Loucy (cell line): ENCODE data around the gene DUSP18.

Experiments
- H2AFZ ChIP-seq: fragments of 200-600 bp; sonication (generic); 2 replicates; pipeline ENCODE4 v1.6.0; 2016; ENCODE audit warnings: antibody characterized with exemption, mild to moderate bottlenecking, low read length, moderate library complexity
- H3F3A ChIP-seq: fragments of 200-600 bp; 2 replicates; pipeline ENCODE4 v1.6.0; 2016; ENCODE audit warnings: antibody characterized with exemption, low read depth, mild to moderate bottlenecking
- H3K27me3 ChIP-seq: fragments of 200-600 bp; sonication (generic); 2 replicates; pipeline ENCODE4 v1.6.1; 2014; ENCODE audit warnings: low read length, mild to moderate bottlenecking; ENCODE audit not compliant: insufficient read depth, poor library complexity, severe bottlenecking
- H3K36me3 ChIP-seq: fragments of 200-600 bp; sonication (generic); 2 replicates; pipeline ENCODE4 v1.6.1; 2016; ENCODE audit warnings: low read length; ENCODE audit not compliant: insufficient read depth
- H3K4me1 ChIP-seq: fragments of 200-600 bp; sonication (generic); 2 replicates; pipeline ENCODE4 v1.5.1; 2014; ENCODE audit warnings: low read length, mild to moderate bottlenecking; ENCODE audit not compliant: insufficient read depth, poor library complexity, severe bottlenecking
- H3K4me2 ChIP-seq: fragments of 200-600 bp; sonication (generic); 2 replicates; pipeline ENCODE4 v1.6.0; 2014; ENCODE audit warnings: antibody characterized with exemption, low read length, low read depth, mild to moderate bottlenecking; ENCODE audit not compliant: poor library complexity, severe bottlenecking
- H3K4me3 ChIP-seq: fragments of 200-600 bp; sonication (generic); 2 replicates; pipeline ENCODE4 v1.5.1; 2014; ENCODE audit warnings: low read length, mild to moderate bottlenecking, mixed read lengths; ENCODE audit not compliant: poor library complexity, severe bottlenecking
- H3K79me2 ChIP-seq: fragments of 200-600 bp; sonication (generic); 2 replicates; pipeline ENCODE4 v1.6.1; 2014; ENCODE audit warnings: low read length; ENCODE audit not compliant: insufficient read depth
- H3K9ac ChIP-seq: fragments of 200-600 bp; sonication (generic); 2 replicates; pipeline ENCODE4 v1.6.0; 2014; ENCODE audit warnings: mild to moderate bottlenecking, low read depth, low read length, moderate library complexity; ENCODE audit not compliant: poor library complexity, severe bottlenecking
- H3K9me2 ChIP-seq: fragments of 200-600 bp; sonication (generic); replicated peaks from 2 replicates; pipeline ENCODE4 v1.6.1; 2016; ENCODE audit warnings: low read depth, low read length, mixed read lengths
- H3K9me3 ChIP-seq: fragments of 200-600 bp; sonication (generic); 2 replicates; pipeline ENCODE4 v1.6.1; 2014; ENCODE audit warnings: mild to moderate bottlenecking, antibody characterized with exemption, low read length, low read depth; ENCODE audit not compliant: insufficient read depth
- H4K20me1 ChIP-seq: fragments of 200-600 bp; sonication (generic); 2 replicates; pipeline ENCODE4 v1.6.0; 2014; ENCODE audit warnings: antibody characterized with exemption, low read length, mild to moderate bottlenecking; ENCODE audit not compliant: insufficient read depth, poor library complexity, severe bottlenecking
- EZH2phosphoT487 ChIP-seq: fragments of 200-600 bp; IDR thresholded peaks from 2 replicates; pipeline ENCODE4 v1.6.1; 2018; ENCODE audit warnings: antibody characterized with exemption, mild to moderate bottlenecking, moderate library complexity, borderline replicate concordance
- TF ChIP-seq, protein P1 (sequence below): fragments of 200-600 bp; sonication (generic); conservative IDR thresholded peaks from 2 replicates; pipeline ENCODE4 v1.5.1; 2014; ENCODE audit warnings: mild to moderate bottlenecking, antibody characterized with exemption, low read length

Gene DUSP18

DNA sequence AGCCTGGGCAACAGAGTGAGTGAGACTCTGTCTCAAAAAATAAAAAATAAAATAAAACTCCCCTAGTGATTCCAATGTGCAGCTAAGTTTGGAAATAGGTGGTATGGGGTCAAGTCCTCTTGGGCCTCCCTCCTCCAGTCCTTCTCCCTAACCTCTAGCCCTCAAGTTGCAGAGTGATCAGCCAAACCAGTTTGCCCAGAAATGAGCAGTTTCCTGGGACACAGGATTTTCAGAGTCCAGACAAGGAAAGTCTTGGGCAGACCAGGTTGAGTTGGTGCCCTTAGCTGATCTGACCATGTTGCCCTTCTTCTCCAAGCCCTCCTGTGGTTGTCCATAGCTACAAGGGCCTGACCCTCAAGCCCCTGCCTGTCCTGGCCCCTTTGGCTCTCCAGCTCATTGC, 52.8 kb downstream of the DUSP18 start:
- Histone ChIP-seq H3K27me3 (no peaks in the 10 kb centered on the region), H3K4me3 (no peak overlapping the region), H3K4me2 (no peak overlapping the region), H3K79me2 (no peaks in the 10 kb centered on the region), H4K20me1 (no peaks in the 10 kb centered on the region), H3K4me1 (no peaks in the 10 kb centered on the region), H3K9ac (no peak overlapping the region), H3K36me3 (no peaks in the 10 kb centered on the region), H3F3A (no peaks in the 10 kb centered on the region), H3K9me3 (no peaks in the 10 kb centered on the region), H2AFZ (no peak overlapping the region), H3K9me2 (no peaks in the 10 kb centered on the region)
- TF ChIP-seq, protein P1, sequence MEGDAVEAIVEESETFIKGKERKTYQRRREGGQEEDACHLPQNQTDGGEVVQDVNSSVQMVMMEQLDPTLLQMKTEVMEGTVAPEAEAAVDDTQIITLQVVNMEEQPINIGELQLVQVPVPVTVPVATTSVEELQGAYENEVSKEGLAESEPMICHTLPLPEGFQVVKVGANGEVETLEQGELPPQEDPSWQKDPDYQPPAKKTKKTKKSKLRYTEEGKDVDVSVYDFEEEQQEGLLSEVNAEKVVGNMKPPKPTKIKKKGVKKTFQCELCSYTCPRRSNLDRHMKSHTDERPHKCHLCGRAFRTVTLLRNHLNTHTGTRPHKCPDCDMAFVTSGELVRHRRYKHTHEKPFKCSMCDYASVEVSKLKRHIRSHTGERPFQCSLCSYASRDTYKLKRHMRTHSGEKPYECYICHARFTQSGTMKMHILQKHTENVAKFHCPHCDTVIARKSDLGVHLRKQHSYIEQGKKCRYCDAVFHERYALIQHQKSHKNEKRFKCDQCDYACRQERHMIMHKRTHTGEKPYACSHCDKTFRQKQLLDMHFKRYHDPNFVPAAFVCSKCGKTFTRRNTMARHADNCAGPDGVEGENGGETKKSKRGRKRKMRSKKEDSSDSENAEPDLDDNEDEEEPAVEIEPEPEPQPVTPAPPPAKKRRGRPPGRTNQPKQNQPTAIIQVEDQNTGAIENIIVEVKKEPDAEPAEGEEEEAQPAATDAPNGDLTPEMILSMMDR: no peak
- TF ChIP-seq EZH2phosphoT487: no peak

DNA sequence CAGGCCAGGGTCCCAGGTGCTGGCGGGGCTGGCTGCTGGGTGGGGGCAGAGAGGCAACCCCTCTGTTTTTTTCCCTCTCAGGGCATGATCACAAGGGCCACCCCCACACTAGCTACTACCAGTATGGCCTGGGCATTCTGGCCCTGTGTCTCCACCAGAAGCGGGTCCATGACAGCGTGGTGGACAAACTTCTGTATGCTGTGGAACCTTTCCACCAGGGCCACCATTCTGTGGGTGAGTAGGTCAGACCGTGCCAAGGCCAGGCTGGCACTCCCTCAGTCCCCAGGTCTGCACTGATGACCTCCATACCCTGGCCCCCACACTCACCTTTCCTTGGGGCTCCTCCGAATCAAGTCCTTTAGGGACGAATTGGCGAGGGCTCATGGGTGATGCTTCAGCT, 53.4 kb downstream of the DUSP18 start:
- Histone ChIP-seq H3K27me3 (no peaks in the 10 kb centered on the region), H3K9me3 (no peaks in the 10 kb centered on the region), H3K9me2 (no peaks in the 10 kb centered on the region), H3K4me3 (no peak overlapping the region), H3K4me2 (no peak overlapping the region), H3K79me2 (no peaks in the 10 kb centered on the region), H2AFZ (no peak overlapping the region), H3K9ac (no peak overlapping the region), H4K20me1 (no peaks in the 10 kb centered on the region), H3F3A (no peaks in the 10 kb centered on the region), H3K36me3 (no peaks in the 10 kb centered on the region), H3K4me1 (peaks cover 5% of the 10 kb centered on the region)
- TF ChIP-seq EZH2phosphoT487: no peak
- TF ChIP-seq, protein P1: no peak

DNA sequence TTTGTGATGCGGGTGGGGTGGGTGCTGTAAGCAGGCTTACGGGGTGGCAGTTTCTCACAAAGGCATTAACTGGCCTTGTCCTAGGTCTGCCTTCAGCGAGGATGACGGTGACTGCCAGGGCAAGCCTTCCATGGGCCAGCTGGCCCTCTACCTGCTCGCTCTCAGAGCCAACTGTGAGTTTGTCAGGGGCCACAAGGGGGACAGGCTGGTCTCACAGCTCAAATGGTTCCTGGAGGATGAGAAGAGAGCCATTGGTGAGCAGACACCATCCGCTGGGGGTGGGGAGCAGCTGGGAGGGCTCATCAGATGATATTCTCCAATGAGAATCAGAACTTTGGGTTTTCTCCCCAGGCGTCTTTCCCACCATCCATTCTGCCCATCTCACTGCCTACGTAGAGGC, 54.9 kb downstream of the DUSP18 start:
- Histone ChIP-seq H3K4me3 (no peak overlapping the region), H3K9me2 (no peaks in the 10 kb centered on the region), H3F3A (no peaks in the 10 kb centered on the region), H3K9ac (no peak overlapping the region), H3K4me2 (no peak overlapping the region), H3K36me3 (no peaks in the 10 kb centered on the region), H4K20me1 (no peaks in the 10 kb centered on the region), H3K79me2 (no peaks in the 10 kb centered on the region), H3K27me3 (no peaks in the 10 kb centered on the region), H3K4me1 (peaks cover 19% of the 10 kb centered on the region), H3K9me3 (no peaks in the 10 kb centered on the region), H2AFZ (no peak overlapping the region)
- TF ChIP-seq, protein P1: no peak
- no peak for TF ChIP-seq EZH2phosphoT487
